Measurements from ENCODE around the gene DPP9.
"Not testable (repeated sequence)": the region's sequence is repeated elsewhere in the genome, so short reads cannot be mapped to it uniquely, and the experiment has no call there.

Gene DPP9

DNA sequence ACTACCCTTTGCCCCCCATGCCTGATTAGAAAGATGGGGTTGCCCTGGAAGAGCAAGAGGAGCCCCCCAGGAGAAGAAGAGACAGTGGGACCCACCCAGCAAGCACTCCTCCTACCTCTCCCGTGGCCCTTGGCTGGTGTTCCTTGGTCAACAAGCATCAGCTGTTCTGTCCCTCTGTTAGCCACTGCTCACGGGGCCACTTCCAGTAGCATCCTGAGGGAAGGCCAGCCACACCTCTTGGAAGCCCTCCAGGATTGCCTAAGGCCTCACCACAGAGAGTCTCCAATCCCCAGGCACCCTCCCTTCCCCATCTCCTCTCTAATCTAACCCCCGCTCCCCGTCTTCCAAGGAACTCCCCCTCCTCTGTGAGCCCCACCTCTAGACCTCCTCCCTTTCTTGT is 15.1 kb upstream of the DPP9 start:
- DNase-seq = no peak

DNA sequence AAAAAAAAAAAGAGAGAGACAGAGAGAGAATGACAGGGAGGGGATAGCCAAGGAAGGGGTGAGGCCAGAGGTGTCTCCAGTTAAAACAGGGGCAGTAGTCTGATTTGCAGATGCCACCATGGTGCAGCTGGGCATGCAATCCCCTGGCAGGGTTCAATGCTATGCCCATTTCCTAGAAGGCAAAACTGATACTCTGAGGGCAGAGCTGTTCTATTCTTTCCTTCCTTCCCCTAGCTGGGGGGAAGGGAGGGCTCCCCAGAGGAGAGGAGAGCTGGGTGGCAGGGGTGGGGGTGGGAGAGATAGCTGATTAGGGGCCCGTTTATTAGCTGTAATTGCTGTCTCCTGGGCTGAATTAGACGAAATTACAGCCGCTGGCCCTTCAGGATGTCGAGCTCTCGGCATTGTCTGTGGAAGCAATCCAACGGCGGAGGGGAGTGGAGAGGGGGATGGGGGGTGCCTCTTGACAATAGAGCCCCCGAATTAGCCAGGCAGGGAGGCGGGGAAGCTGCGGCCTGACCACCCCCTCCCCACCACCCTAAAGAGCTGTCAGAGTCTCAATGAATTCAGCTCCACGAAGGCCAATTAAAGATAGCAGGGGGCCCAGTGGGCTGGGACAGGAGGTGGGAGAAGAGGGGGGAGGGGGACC is 14.4 kb upstream of the DPP9 start:
- no peak for DNase-seq

- no peak for DNase-seq
Observed at GRCh38 chr19:4733755-4734345, 10.2 kb upstream of the DPP9 start.

DNA sequence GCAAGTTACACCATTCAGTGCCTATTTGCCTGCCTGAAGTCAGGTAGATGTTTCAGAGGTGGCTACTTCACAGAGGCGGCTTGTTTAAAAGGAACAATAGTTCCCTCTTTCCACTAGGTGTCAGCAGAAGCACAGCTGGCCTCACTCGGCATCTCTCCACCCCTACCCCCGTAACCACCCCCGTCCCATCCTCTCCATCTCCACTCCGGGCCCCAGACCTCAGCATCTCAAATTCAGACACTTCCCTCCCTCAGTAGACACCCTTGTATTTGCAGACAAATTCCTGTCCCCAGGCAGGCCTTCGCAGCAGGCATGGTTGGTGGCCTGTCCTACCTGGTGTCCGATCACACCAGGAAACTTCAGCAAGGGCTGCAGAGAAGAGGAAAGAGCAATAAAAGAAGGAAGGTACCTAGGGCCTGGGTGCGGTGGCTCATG is 9.1 kb upstream of the DPP9 start:
- DNase-seq = peak in 3 of 4 experiments; percentile 10 to 23 (median 17)

DNA sequence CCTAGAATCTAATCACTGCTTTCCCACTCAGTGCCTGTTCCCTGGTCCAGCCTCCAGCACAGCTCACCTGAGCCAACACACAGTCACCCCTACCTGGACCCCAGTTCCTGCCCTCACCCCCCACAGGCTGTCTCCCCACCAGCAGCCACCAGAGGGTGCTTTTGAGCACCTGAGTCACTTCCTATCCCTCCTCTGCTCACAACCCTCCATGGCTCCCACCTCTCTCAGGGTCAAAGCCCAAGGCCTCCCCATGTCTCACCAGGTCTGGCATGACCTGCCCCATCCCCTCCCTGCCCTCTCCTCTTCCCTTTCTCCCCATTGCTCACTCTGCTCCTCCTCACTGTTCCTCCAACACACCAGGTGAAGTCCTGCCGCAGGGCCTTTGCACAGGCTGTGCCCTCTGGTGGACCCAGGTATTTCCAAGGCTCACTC is 7.1 kb upstream of the DPP9 start:
- peak; percentile 11 to 52 (median 35) for DNase-seq

GRCh38 chr19:4728871-4729270 is 5.2 kb upstream of the DPP9 start:
- no peak for DNase-seq

- DNase-seq = no peak
Observed at GRCh38 chr19:4722671-4723594, 709 bp downstream of the DPP9 start.

- no peak for DNase-seq
Observed at GRCh38 chr19:4721196-4721595, 2.4 kb downstream of the DPP9 start.

GRCh38 chr19:4720037-4720700 is 3.5 kb downstream of the DPP9 start:
- DNase-seq = no peak

- no peak for DNase-seq
Observed at GRCh38 chr19:4719499-4719866, 4.2 kb downstream of the DPP9 start.

GRCh38 chr19:4717966-4718701 is 5.5 kb downstream of the DPP9 start:
- DNase-seq = no peak

- DNase-seq = no peak
Observed at GRCh38 chr19:4717191-4717965, 6.3 kb downstream of the DPP9 start.

DNA sequence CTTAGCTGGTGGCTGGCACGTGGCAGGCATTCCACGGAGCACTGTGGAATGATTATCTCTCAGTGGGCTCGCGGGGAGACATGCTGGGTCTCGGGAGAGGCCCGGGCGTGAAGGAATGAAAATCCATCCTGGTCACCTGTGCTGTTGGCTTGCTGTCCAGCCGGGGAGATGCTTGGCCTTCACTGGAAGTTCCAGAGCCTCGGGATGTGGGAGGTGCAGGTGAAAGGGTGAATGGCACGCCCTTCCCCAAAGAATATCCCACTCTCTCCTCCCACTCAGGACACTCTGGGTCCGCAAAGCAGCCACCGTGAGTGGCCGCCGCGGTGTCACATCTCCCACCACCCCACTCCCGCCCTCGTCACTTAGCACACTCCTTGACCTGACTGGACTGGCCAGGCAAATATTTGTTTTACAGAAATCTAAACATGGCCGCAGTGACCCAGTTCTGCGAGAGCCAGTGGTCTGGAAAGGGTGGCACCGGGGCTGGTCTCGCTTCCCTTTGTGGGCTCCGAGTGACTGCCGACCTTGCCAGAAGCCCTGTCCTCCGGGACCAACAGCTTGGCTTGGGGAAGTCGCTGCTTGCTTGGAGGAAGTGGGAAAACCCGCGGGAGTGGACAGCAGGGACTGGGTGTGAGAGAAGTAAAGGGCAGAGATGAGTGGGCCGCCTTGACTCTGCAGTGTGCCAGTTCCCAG is 8.0 kb downstream of the DPP9 start:
- DNase-seq = no peak

- DNase-seq = not testable (repeated sequence)
Observed at GRCh38 chr19:4715178-4715528, 8.5 kb downstream of the DPP9 start.

DNA sequence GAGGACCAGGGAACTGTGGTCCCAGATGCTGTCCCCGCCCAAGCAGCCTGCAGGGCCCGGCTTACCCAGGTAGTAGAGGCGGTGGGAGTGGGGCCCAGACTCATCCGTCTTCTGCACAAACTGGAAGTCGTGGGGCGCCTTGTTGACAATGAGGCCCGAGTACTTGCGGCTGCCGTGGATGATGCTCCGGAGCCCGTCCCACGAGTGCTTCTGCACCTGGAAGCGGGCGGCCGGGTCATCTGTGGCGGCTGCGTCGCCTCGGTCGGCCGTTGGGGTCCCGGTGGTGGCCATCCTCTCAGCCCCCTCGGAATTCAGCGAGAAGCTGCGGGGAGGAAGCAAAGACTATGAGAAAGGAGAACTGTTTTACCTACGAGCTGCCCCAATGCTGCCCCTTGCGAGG is 9.6 kb downstream of the DPP9 start:
- no peak for DNase-seq

- no peak for DNase-seq
Observed at GRCh38 chr19:4713384-4713951, 10.2 kb downstream of the DPP9 start.

- DNase-seq = no peak
Observed at GRCh38 chr19:4712771-4713170, 10.9 kb downstream of the DPP9 start.

- no peak for DNase-seq
Observed at GRCh38 chr19:4711211-4711610, 12.4 kb downstream of the DPP9 start.

GRCh38 chr19:4710281-4710600 is 13.4 kb downstream of the DPP9 start:
- no peak for DNase-seq

GRCh38 chr19:4709440-4710280 is 14.0 kb downstream of the DPP9 start:
- no peak for DNase-seq
